ENCODE data around the gene MERTK. TPM values are rescaled to one million over a fixed set of nuclear protein-coding genes. Genes with fewer than 3 reads are reported as not detected.
A peak's percentile ranks its signal among the peaks of the same experiment; 100 is the strongest.
"Not testable (repeated sequence)": the region's sequence is repeated elsewhere in the genome, so short reads cannot be mapped to it uniquely, and the experiment has no call there.

Gene MERTK
- total RNA-seq, result 100 to 1,000 TPM in 1 of 6 donors, 10 to 100 TPM in 5; 15.5 to 141 (median 21.9) TPM

DNA sequence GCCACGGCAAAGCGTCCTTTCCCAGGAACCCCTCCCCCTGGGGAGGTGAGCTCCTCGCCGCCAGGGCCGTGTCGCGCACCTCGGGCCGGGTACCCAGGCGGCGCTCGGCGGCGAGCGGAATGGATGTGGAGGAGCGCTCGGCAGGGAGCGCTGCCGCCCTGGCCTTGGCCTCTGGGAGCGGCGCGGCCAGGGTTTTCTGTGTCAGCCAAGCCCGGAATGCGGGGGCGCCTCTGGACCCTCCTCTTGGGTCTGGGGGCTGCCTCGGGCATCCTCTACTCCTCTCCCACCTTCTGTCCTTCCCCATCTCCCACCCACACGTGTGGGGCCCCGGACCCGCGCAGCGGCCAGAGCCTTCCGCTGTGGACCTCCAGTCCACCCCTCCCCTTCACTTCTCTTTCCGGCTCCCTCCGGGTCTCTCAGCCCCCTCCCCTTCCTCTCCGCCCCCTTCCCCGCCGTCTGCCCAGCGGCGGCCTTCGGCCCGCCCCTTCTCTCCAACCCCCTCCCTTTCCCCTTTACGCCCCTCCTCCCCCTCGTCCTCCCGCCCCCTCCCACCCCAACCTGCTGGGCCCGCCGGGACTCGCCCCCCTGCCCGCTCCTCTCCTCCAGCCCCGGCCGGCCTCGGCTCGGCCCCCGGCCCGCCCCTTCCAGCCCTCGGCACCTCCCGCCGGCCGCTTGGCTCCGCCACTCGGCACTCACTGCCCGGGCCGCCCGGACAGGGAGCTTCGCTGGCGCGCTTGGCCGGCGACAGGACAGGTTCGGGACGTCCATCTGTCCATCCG, at the start of gene MERTK:
Gene MERTK, plus strand, starts transcription at position 684 of the 779 bp plus-strand sequence. CDS start 129 bp downstream, outside the sequence.
- H3K4me1 ChIP-seq, result peaks cover 14 to 28% (median 25%) of the 10 kb centered on the region in 4 donors
- ATAC-seq (ENCODE audit: low FRiP score in 2 of 2) (peak; percentile 93 to 94), DNase-seq (peak; percentile 90 to 96)
- H3K27me3 ChIP-seq, result no peaks in the 10 kb centered on the region
- WGBS, 2 donors, result 1% methylated on average over 35 to 38 of the region's 71 CpGs
- peak within 1 kb of the TSS; percentile 66 to 94 (median 75) for H3K4me3 ChIP-seq
- H3K9me3 ChIP-seq, result no peaks in the 10 kb centered on the region
- TF ChIP-seq, protein P1, sequence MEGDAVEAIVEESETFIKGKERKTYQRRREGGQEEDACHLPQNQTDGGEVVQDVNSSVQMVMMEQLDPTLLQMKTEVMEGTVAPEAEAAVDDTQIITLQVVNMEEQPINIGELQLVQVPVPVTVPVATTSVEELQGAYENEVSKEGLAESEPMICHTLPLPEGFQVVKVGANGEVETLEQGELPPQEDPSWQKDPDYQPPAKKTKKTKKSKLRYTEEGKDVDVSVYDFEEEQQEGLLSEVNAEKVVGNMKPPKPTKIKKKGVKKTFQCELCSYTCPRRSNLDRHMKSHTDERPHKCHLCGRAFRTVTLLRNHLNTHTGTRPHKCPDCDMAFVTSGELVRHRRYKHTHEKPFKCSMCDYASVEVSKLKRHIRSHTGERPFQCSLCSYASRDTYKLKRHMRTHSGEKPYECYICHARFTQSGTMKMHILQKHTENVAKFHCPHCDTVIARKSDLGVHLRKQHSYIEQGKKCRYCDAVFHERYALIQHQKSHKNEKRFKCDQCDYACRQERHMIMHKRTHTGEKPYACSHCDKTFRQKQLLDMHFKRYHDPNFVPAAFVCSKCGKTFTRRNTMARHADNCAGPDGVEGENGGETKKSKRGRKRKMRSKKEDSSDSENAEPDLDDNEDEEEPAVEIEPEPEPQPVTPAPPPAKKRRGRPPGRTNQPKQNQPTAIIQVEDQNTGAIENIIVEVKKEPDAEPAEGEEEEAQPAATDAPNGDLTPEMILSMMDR (IDR thresholded peaks at IDR 0.05), result peak; percentile 39 to 86 (median 76)
- TF ChIP-seq EP300 (IDR thresholded peaks at IDR 0.05) (no peak), POLR2AphosphoS5 (IDR thresholded peaks at IDR 0.05) (peak; percentile 45 to 81), POLR2A (IDR thresholded peaks at IDR 0.05) (peak in 3 of 4 donors; percentile 10 to 91 (median 12))
- H3K36me3 ChIP-seq, result no peaks in the 10 kb centered on the region
- peak within 1 kb of the TSS; percentile 79 to 92 (median 85) for H3K27ac ChIP-seq

DNA sequence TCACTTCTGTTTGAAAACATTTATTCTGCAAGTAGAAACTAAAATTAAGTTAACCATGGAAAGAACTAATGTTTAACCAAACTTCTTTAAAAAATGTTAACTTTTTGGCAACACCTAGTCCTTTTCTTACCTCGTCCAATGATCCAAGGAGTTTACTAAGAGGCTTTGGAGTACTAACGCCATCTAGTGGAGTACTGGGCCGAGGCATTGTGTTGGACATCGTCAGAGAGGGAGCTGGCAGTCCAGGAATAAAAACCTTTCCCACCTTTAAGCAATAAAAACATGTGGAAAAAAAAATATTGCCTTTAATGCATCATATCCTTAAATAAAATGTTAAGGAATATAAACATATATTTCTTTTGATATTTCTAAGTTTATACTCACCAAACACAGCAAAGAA, 47.8 kb upstream of the MERTK start:
- peaks cover 0 to 28% (median 2%) of the 10 kb centered on the region in 4 donors for H3K36me3 ChIP-seq
- not testable (repeated sequence) for H3K4me1 ChIP-seq, H3K27ac ChIP-seq, H3K9me3 ChIP-seq, DNase-seq, H3K27me3 ChIP-seq, H3K4me3 ChIP-seq
- 11 to 19% methylated on average over 4 of the region's 4 CpGs for WGBS, 2 donors
- ATAC-seq (ENCODE audit: low FRiP score in 2 of 2), result peak in 1 of 2 donors; percentile 75
- TF ChIP-seq, protein P1 (IDR thresholded peaks at IDR 0.05), result peak in 2 of 6 experiments; percentile 16 to 29

DNA sequence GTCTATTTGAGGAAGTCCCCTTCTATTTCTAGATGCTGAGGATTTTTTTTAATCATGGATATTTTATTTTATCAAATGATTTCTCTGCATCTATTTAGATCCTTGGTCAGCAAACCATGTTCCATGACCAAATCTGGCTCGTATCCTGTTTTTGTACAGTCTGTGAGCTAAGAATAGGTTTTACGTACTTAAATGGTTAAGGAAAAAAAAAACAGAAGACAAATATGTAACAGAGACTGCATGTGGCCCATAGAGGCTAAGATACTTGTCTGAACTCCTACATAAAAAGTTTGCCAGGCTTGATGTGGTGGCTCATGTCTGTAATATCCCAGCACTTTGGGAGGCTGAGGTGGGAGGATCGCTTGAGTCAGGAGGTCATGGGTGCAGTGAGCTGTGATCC, 45.9 kb upstream of the MERTK start:
- WGBS, 2 donors, result 84 to 92% methylated on average over 3 of the region's 3 CpGs
- H3K36me3 ChIP-seq, result peaks cover 0 to 28% (median 2%) of the 10 kb centered on the region in 4 donors
- not testable (repeated sequence) for H3K4me3 ChIP-seq; DNase-seq; H3K27ac ChIP-seq; ATAC-seq (ENCODE audit: low FRiP score in 2 of 2); H3K27me3 ChIP-seq; H3K4me1 ChIP-seq; H3K9me3 ChIP-seq

DNA sequence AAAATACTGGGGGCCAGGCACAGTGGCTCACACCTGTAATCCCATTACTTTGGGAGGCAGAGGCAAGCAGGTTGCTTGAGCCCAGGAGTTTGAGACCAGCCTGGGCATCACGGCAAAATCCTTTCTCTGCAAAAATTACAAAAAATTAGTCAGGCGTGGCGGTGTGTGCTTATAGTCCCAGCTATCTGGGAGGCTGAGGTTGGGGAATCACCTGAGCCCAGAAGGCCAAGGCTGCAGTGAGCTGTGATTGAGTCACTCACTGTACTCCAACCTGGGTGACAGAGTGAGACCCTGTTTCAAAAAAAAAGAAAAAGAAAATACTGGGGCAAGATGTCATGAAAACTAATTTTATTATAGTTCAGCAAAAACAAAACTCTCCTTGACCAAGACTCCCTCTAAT, 38.4 kb upstream of the MERTK start:
- DNase-seq; H3K4me3 ChIP-seq; H3K9me3 ChIP-seq; ATAC-seq (ENCODE audit: low FRiP score in 2 of 2); H3K4me1 ChIP-seq; H3K27ac ChIP-seq; H3K27me3 ChIP-seq: not testable (repeated sequence)
- H3K36me3 ChIP-seq, result peaks cover 0 to 24% (median 6%) of the 10 kb centered on the region in 4 donors
- 91% methylated on average over 3 of the region's 3 CpGs; no CpG with 5 or more reads in 1 of the 2 donors for WGBS, 2 donors

DNA sequence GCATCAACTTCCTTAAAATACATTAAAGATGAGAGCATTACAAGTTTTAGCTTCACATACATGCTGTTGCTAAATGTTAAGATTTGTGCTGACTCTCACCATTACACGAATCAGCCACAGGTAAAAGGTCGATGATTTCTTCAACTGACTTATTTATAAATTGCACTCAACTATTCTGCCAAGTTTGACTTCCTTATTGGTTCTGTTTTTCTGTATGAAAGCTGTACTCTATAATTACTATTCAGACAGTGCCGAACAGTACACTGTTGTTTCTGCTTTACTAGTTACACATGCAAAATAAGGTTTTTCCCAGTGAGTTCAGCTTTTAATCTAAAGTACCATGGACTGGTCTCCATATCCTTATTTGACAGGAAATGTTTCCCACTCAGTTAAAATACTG, 33.3 kb upstream of the MERTK start:
- H3K27ac ChIP-seq; DNase-seq; H3K9me3 ChIP-seq; H3K27me3 ChIP-seq; H3K4me1 ChIP-seq; H3K36me3 ChIP-seq; H3K4me3 ChIP-seq; ATAC-seq (ENCODE audit: low FRiP score in 2 of 2): not testable (repeated sequence)
- WGBS, 2 donors, result 59 to 60% methylated on average over 2 of the region's 3 CpGs

DNA sequence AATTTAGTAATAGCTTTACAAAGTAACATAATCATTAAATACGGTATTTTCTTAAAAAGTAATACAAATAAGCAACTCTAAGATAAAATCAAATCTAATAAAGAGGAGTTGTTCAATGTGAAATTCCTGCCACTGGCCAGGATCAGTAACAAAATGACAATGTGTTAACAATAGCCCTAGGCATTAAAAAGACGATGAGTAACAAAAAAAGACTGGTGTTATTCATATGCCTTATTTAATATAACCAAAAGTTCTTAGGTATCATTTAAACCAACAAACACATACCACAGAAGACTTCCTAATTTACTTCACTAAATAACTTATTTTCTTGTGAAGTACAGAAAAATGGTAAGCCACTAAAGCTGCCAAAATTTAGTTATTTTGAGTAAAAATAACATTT, 25.6 kb upstream of the MERTK start:
- WGBS, 2 donors, result 92 to 95% methylated on average over 2 of the region's 2 CpGs
- H3K36me3 ChIP-seq, result peaks cover 0 to 14% (median 0%) of the 10 kb centered on the region in 4 donors

More for the DNA sequence above, 25.6 kb upstream of the MERTK start:
- not testable (repeated sequence) for H3K9me3 ChIP-seq; H3K4me1 ChIP-seq; DNase-seq; H3K27ac ChIP-seq; H3K4me3 ChIP-seq; H3K27me3 ChIP-seq; ATAC-seq (ENCODE audit: low FRiP score in 2 of 2)
